C4-2B (cell line): ENCODE measurements around the gene EPHA5.

Experiments used
- H3K27ac ChIP-seq: fragments of 450-650 bp; 2 replicates; pipeline ENCODE4 v1.5.1; 2017
- ZFX ChIP-seq: fragments of 450-650 bp; IDR thresholded peaks from 2 replicates; pipeline ENCODE4 v1.6.1; 2017
- TF ChIP-seq, protein P1 (sequence below): fragments of 450-650 bp; conservative IDR thresholded peaks from 2 replicates; pipeline ENCODE4 v1.5.1; 2017; ENCODE audit warnings: mild to moderate bottlenecking

Gene EPHA5

DNA sequence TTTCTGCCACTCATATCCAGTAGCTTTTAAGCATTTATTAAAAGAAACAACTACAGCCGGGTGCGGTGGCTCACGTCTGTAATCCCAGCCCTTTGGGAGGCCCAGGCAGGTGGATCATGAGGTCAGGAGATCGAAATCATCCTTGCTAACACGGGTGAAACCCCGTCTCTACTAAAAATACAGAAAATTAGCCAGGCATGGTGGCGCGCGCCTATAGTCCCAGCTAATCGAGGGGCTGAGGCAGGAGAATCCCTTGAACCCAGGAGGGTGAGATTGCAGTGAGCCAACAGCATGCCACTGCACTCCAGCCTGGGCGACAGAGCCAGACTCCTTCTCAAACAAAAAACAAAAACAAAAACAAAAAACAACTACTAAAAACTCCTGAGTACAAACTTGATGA, 119.8 kb downstream of the EPHA5 start:
- H3K27ac ChIP-seq: no peak overlapping the region
- TF ChIP-seq, protein P1, sequence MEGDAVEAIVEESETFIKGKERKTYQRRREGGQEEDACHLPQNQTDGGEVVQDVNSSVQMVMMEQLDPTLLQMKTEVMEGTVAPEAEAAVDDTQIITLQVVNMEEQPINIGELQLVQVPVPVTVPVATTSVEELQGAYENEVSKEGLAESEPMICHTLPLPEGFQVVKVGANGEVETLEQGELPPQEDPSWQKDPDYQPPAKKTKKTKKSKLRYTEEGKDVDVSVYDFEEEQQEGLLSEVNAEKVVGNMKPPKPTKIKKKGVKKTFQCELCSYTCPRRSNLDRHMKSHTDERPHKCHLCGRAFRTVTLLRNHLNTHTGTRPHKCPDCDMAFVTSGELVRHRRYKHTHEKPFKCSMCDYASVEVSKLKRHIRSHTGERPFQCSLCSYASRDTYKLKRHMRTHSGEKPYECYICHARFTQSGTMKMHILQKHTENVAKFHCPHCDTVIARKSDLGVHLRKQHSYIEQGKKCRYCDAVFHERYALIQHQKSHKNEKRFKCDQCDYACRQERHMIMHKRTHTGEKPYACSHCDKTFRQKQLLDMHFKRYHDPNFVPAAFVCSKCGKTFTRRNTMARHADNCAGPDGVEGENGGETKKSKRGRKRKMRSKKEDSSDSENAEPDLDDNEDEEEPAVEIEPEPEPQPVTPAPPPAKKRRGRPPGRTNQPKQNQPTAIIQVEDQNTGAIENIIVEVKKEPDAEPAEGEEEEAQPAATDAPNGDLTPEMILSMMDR: no peak
- TF ChIP-seq ZFX: no peak

DNA sequence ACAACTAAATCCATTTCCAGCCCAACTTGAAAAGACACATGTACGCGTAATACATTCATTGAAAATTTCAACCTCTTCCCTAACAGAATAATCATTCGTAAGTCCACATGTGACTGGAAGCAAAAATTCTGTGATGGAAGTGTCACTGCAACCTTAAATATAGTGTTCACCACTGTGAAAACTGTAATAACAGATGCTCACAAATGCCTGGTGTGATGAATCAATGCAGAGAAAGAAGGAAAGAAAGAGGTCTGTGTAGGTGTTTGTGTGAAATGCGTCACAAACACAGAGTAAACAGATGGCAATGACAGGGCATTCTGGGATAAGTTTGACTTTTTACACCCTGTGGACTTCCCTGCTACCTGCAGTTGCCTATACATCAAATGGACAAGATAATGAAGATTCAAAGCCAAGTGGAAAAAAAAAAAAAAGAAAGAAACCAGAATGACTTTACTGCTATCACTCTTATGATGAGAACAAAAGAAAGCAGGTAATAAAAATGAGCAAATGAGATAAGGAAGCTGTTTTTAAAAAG, 123.3 kb downstream of the EPHA5 start:
- no peak overlapping the region for H3K27ac ChIP-seq
- TF ChIP-seq, protein P1: no peak
- no peak for TF ChIP-seq ZFX

DNA sequence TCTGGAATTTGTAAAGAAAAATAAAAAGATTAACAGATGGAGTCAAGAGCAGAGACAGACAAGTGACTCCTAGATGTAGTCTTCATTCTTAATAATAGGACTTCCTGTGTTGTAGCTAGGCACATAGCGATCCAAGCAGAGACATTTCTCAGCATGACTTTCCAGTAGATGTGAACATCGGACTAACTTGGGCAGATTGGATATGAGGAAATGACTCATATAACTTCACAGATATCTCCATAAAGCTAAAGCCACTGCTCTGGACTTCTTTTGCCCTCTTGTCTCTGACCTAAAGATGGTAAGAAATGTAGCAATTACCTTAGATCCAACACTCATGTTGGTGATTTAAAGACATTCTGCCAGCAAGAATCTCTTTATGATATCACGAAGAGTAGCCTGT, 131.7 kb downstream of the EPHA5 start:
- TF ChIP-seq, protein P1: no peak
- no peak for TF ChIP-seq ZFX
- no peak overlapping the region for H3K27ac ChIP-seq

DNA sequence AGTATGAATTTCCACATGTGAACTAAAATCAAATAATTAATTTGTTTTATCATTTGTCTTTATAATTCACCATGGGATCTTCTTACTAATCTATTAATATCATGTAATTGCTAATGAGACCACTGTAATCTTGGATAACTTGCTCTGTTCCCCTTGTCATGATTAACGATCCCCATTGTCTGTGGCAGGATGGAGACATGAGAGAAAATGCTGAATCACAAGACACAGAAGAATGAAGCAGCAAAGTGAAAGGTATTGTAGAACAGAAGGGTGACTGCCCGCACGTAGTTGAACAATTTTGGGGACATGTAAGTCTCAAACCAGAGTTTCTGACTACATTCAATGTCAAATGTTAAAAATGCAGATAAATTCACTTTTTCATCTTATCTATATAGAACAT, 135.2 kb downstream of the EPHA5 start:
- H3K27ac ChIP-seq: no peak overlapping the region
- TF ChIP-seq, protein P1: no peak
- TF ChIP-seq ZFX: no peak

DNA sequence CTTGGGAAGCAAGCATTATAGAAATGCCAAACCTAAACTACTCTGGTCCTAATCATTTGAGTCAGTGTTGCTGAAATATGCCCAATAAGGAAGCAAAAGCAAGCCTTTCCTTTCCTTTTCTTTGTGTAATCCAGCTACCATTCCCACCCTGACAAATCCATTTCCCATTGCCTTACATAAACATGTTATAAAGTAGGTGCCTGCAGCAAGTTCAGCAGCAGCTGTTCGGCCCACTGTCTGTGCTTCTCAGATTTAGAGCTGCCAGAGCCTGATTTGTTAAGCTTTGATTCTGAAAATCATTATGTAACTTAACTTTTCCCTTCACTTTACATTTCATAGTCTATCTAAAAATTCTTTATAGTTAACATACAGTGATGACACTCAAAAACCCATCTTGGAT, 148.6 kb downstream of the EPHA5 start:
- no peak for TF ChIP-seq ZFX
- TF ChIP-seq, protein P1: no peak
- no peak overlapping the region for H3K27ac ChIP-seq

DNA sequence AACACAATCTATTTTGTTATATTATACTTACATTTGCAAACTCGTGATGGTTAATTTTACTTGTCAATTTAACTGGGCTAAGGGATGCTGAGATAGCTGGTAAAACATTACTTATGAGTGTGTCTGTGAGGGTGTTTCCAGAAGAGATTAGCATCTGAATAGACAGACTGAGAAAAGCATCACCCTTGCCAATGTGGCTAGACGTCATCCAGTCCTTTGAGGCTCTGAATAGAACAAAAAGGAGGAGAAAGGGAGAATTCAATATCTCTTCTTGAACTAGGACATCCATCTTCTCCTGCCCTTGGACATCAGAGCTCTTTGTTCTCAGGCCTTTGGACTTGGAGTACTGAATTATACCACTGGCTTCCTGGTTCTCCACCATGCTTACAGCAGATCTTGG, 154.6 kb downstream of the EPHA5 start:
- TF ChIP-seq, protein P1: no peak
- TF ChIP-seq ZFX: no peak
- no peak overlapping the region for H3K27ac ChIP-seq

DNA sequence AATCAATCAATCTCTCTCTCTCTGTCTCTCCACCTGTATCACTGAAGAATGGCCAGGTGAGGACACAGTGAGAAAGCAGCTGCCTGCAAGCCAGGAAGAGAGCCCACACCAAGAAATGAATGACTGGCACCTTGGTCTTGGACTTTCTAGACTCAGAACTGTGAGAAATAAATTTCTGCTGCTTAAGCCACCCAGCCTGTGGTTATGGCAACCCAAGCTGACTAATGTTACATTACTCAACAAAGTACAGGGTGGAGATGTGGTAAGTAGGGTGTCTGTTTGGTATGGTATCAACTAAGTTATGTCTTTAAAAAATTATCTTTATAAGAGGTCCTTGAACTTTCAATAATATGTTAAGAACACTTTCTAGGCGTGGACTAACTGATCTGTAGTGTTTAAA, 159.3 kb downstream of the EPHA5 start:
- no peak overlapping the region for H3K27ac ChIP-seq
- TF ChIP-seq, protein P1: no peak
